Tibial nerve (tissue), 4 donors: ENCODE measurements around the gene FAM83G.

Experiments used
- CTCF ChIP-seq, 5 experiments: fragments of 200-600 bp in 3 of 5; fragments of 450-650 bp in 2 of 5; sonication (generic) in 3 of 5; IDR thresholded peaks; one replicate each; pipeline ENCODE4 v1.5.1; 2016 to 2019; ENCODE audit warnings: antibody characterized with exemption in 5 of 5, mild to moderate bottlenecking in 3 of 5, moderate library complexity in 2 of 5
- EP300 ChIP-seq, 2 donors: sonication (generic); formaldehyde crosslinking; IDR thresholded peaks; one replicate each; pipeline ENCODE4 v1.6.1; 2017; ENCODE audit warnings: antibody characterized with exemption in 2 of 2, mild to moderate bottlenecking in 1 of 2
- POLR2A ChIP-seq, 2 donors: fragments of 450-650 bp; IDR thresholded peaks; one replicate each; pipeline ENCODE4 v1.6.1; 2017; ENCODE audit warnings: antibody characterized with exemption in 2 of 2, mild to moderate bottlenecking in 2 of 2, moderate library complexity in 2 of 2

- TF ChIP-seq CTCF (IDR thresholded peaks at IDR 0.05): no peak
- TF ChIP-seq POLR2A (IDR thresholded peaks at IDR 0.05): no peak
- TF ChIP-seq EP300 (IDR thresholded peaks at IDR 0.05): no peak
Measured at GRCh38 chr17:18965530-18966236, 38.9 kb downstream of the FAM83G start.
